PC-3 (cell line): ENCODE results near the gene GLCE. TPM values are rescaled to one million over a fixed set of nuclear protein-coding genes. Genes with fewer than 3 reads are reported as not detected.

Experiments
- ATAC-seq: fragments of 200-7000 bp; cut with Tn5 transposase; 2 replicates; pipeline ENCODE4 v1.9.1; 2020; ENCODE audit warnings: mild to moderate bottlenecking, moderate library complexity
- BruUV-seq: library from RNA; stranded (reverse); fragments of 400-500 nt; replicated peaks from 2 replicates; lab custom pipeline; 2021; lab: Mats Ljungman, UMichigan
- CTCF ChIA-PET: fragments of 300-600 bp; sonication (Branson Sonifier 250); formaldehyde crosslinking; loops from one replicate; lab custom pipeline; 2022; ENCODE audit warnings: antibody characterized with exemption; lab: Charles Lee
- POLR2A ChIA-PET: fragments of 300-600 bp; sonication (Branson Sonifier 250); formaldehyde crosslinking; loops from one replicate; lab custom pipeline; 2022; ENCODE audit warnings: antibody characterized with exemption; ENCODE audit not compliant: unreplicated experiment; lab: Charles Lee
- DNase-seq: peaks from one replicate; pipeline ENCODE4 v3.0.0-alpha.2; 2015
- H2AFZ ChIP-seq: fragments of 300-600 bp; sonication (generic); 2 replicates; pipeline ENCODE4 v1.6.0; 2016; ENCODE audit warnings: antibody characterized with exemption, low read length
- H3F3A ChIP-seq: fragments of 300-600 bp; sonication (generic); one replicate; pipeline ENCODE4 v1.6.0; 2017; ENCODE audit warnings: antibody characterized with exemption, low read length, control low read depth, mild to moderate bottlenecking; ENCODE audit not compliant: unreplicated experiment
- H3K27ac ChIP-seq: fragments of 300-600 bp; sonication (generic); 2 replicates; pipeline ENCODE4 v1.5.1; 2016; ENCODE audit warnings: mild to moderate bottlenecking, low read length
- H3K27me3 ChIP-seq: fragments of 300-600 bp; sonication (generic); 2 replicates; pipeline ENCODE4 v1.6.1; 2016; ENCODE audit warnings: low read length, mixed read lengths
- H3K36me3 ChIP-seq: fragments of 300-600 bp; sonication (generic); 2 replicates; pipeline ENCODE4 v1.6.1; 2016; ENCODE audit warnings: low read depth, mixed run types, low read length, mixed read lengths
- H3K4me1 ChIP-seq: fragments of 300-600 bp; sonication (generic); 2 replicates; pipeline ENCODE4 v1.5.1; 2016; ENCODE audit warnings: low read length; ENCODE audit not compliant: insufficient read depth
- H3K4me2 ChIP-seq: fragments of 300-600 bp; sonication (generic); 2 replicates; pipeline ENCODE4 v1.6.0; 2016; ENCODE audit warnings: low read length
- H3K4me3 ChIP-seq: fragments of 300-600 bp; sonication (generic); 2 replicates; pipeline ENCODE4 v1.5.1; 2016; ENCODE audit warnings: mild to moderate bottlenecking, low read length, mixed read lengths
- H3K79me2 ChIP-seq: fragments of 300-600 bp; sonication (generic); 2 replicates; pipeline ENCODE4 v1.6.1; 2017; ENCODE audit warnings: low read length, mixed read lengths
- H3K9ac ChIP-seq: fragments of 300-600 bp; sonication (generic); 2 replicates; pipeline ENCODE4 v1.6.0; 2016; ENCODE audit warnings: mild to moderate bottlenecking, low read length
- H3K9me2 ChIP-seq: fragments of 300-600 bp; sonication (generic); replicated peaks from 2 replicates; pipeline ENCODE4 v1.6.1; 2016; ENCODE audit warnings: mixed run types, low read length, mixed read lengths
- H3K9me3 ChIP-seq: fragments of 300-600 bp; sonication (generic); 2 replicates; pipeline ENCODE4 v1.6.1; 2016; ENCODE audit warnings: low read length, mixed read lengths
- H4K20me1 ChIP-seq: fragments of 300-600 bp; sonication (generic); 2 replicates; pipeline ENCODE4 v1.6.1; 2016; ENCODE audit warnings: low read length, mixed read lengths
- CTCF ChIP-seq: fragments of 300-600 bp; sonication (generic); conservative IDR thresholded peaks from 2 replicates; pipeline ENCODE4 v1.5.1; 2017; ENCODE audit warnings: antibody characterized with exemption, low read depth, mild to moderate bottlenecking, low read length
- EZH2 ChIP-seq: fragments of 300-600 bp; sonication (generic); IDR thresholded peaks from one replicate; pipeline ENCODE4 v1.6.1; 2017; ENCODE audit warnings: antibody characterized with exemption, mild to moderate bottlenecking, low read length; ENCODE audit not compliant: unreplicated experiment
- EZH2phosphoT487 ChIP-seq: fragments of 300-600 bp; sonication (generic); IDR thresholded peaks from 2 replicates; pipeline ENCODE4 v1.6.1; 2018; ENCODE audit warnings: mild to moderate bottlenecking, antibody characterized with exemption, low read length, borderline replicate concordance
- intact Hi-C: fragments of 100-400 bp; cut with micrococcal nuclease; formaldehyde crosslinking; loops from 2 replicates; pipeline ENCODE4 v1.9.0; 2023
- total RNA-seq: library from RNA; depleted of rRNA; stranded (reverse); fragments of >200 nt; gene quantifications from 2 replicates; pipeline ENCODE4 v1.2.3, GENCODE V29; 2014

GLCE gene
- total RNA-seq, 1 experiment from 2014 or later = 15.4 TPM

GRCh38 chr15:69223083-69223813 lies 62.8 kb downstream of the GLCE start:
- ATAC-seq (no peak), DNase-seq (no peak)
- Histone ChIP-seq H4K20me1 (no peaks in the 10 kb centered on the region), H3K36me3 (0 out of 2 replicates have a peak, but pooled peaks cover 6% of the 10 kb centered on the region), H3F3A (no peaks in the 10 kb centered on the region), H3K79me2 (no peaks in the 10 kb centered on the region), H3K4me3 (no peak overlapping the region), H3K9me3 (no peaks in the 10 kb centered on the region), H3K27me3 (no peaks in the 10 kb centered on the region), H3K4me2 (no peak overlapping the region), H2AFZ (no peak overlapping the region), H3K27ac (no peak overlapping the region), H3K4me1 (peaks cover 4% of the 10 kb centered on the region; the same call in 1 of the 2 replicates), H3K9me2 (no peaks in the 10 kb centered on the region), H3K9ac (no peak overlapping the region)
- TF ChIP-seq EZH2 = no peak
- TF ChIP-seq EZH2phosphoT487 = no peak
- no peak for TF ChIP-seq CTCF
- intact Hi-C loops = no loop called here
- POLR2A ChIA-PET = interaction anchor here (0.7 kb wide), 1 partner anchor 67 kb away, joined by 3 read pairs; no protein-coding TSS in a partner anchor
- CTCF ChIA-PET = no interaction called here
- no TSS peak for BruUV-seq

GRCh38 chr15:69224383-69224782 lies 63.9 kb downstream of the GLCE start:
- no peak for TF ChIP-seq EZH2
- no peak for TF ChIP-seq EZH2phosphoT487
- TF ChIP-seq CTCF = no peak
- BruUV-seq = no TSS peak
- ATAC-seq (no peak), DNase-seq (no peak)
- Histone ChIP-seq H2AFZ (no peak overlapping the region), H3K79me2 (no peaks in the 10 kb centered on the region), H3K9me2 (no peaks in the 10 kb centered on the region), H3K4me3 (no peak overlapping the region), H3F3A (no peaks in the 10 kb centered on the region), H3K36me3 (0 out of 2 replicates have a peak, but pooled peaks cover 6% of the 10 kb centered on the region), H3K4me1 (peaks cover 4% of the 10 kb centered on the region; the same call in 1 of the 2 replicates), H3K4me2 (no peak overlapping the region), H3K9ac (no peak overlapping the region), H3K27ac (no peak overlapping the region), H3K9me3 (no peaks in the 10 kb centered on the region), H4K20me1 (no peaks in the 10 kb centered on the region), H3K27me3 (no peaks in the 10 kb centered on the region)
- ChIA-PET CTCF (no interaction called here), POLR2A (no interaction called here)
- intact Hi-C loops = loop anchor here (2.0 kb wide), 1 partner anchor 64 kb away; the partner anchor contains the start of gene GLCE
